Heart right ventricle (tissue), 16 donors: ENCODE results near the gene EIF4E2. TPM values are rescaled to one million over a fixed set of nuclear protein-coding genes. Genes with fewer than 3 reads are reported as not detected.

ENCODE experiments used
- ATAC-seq, 8 donors: fragments of 200-7000 bp; cut with Tn5 transposase; one replicate each; pipeline ENCODE4 v1.9.1; 2020; ENCODE audit warnings: mild to moderate bottlenecking in 8 of 8, moderate library complexity in 8 of 8, moderate number of reproducible peaks in 1 of 8
- DNase-seq, 2 donors: peaks; one replicate each; pipeline ENCODE4 v3.0.0-alpha.2; 2020
- H3K27ac ChIP-seq, 10 donors: fragments of 200-600 bp; sonication (generic) in 2 of 10; one replicate each; pipeline versions ENCODE4 v1.5.0 to v1.8.0; 2020 to 2022; ENCODE audit warnings: mild to moderate bottlenecking in 3 of 10
- H3K27me3 ChIP-seq, 7 donors: fragments of 200-600 bp; one replicate each; pipeline ENCODE4 v1.8.0; 2021 to 2022; ENCODE audit warnings: mild to moderate bottlenecking in 2 of 7
- H3K36me3 ChIP-seq, 9 donors: fragments of 200-600 bp; sonication (generic) in 1 of 9; one replicate each; pipeline versions ENCODE4 v1.5.0 to v1.8.0; 2020 to 2022; ENCODE audit warnings: mild to moderate bottlenecking in 2 of 9
- H3K4me1 ChIP-seq, 9 donors: fragments of 200-600 bp; sonication (generic) in 1 of 9; one replicate each; pipeline versions ENCODE4 v1.5.0 to v1.8.0; 2020 to 2022; ENCODE audit warnings: mild to moderate bottlenecking in 4 of 9
- H3K4me3 ChIP-seq, 10 donors: fragments of 200-600 bp; sonication (generic) in 2 of 10; one replicate each; pipeline versions ENCODE4 v1.5.0 to v1.8.0; 2020 to 2022; ENCODE audit warnings: mild to moderate bottlenecking in 7 of 10, moderate library complexity in 2 of 10
- H3K9me3 ChIP-seq, 11 donors: fragments of 200-600 bp in 10 of 11; sonication (generic) in 2 of 11; one replicate each; pipeline versions ENCODE4 v1.5.0 to v1.8.0; 2013 to 2022; ENCODE audit warnings: mild to moderate bottlenecking in 2 of 11, control low read depth in 1 of 11, moderate library complexity in 1 of 11
- WGBS, 2 donors: extraction: QIAGEN DNeasy Blood & Tissue Kit; methylation state at CpG; one replicate each; pipeline ENCODE4 v1.1.7; 2013; ENCODE audit warnings: inconsistent platforms in 1 of 2; 5-methylcytosine and 5-hydroxymethylcytosine counted together
- intact Hi-C, 10 donors: fragments of 100-400 bp; cut with DNase I; formaldehyde crosslinking; loops; one replicate each; pipeline versions ENCODE4 v1.11.1 to v1.14.2; 2022
- polyA plus RNA-seq, 2 donors: library from polyadenylated mRNA; stranded (reverse); fragments of 200-250 nt; gene quantifications; one replicate each; pipeline ENCODE4 v1.2.3, GENCODE V29; 2013
- total RNA-seq, 10 donors: library from RNA; stranded (reverse); fragmentation: NEBNext Ultra II Directional in 3 of 10; extraction: Animal tissue kit (Norgen Biotek cat#: 25700) in 3 of 10; gene quantifications; one replicate each; pipeline versions ENCODE4 v1.2.1 to v1.2.4, GENCODE V29; 2021 to 2023
- TF ChIP-seq, protein P1 (sequence below), 9 donors: fragments of 200-600 bp; sonication (generic) in 2 of 9; IDR thresholded peaks; one replicate each; pipeline versions ENCODE4 v1.5.0 to v1.8.0; 2021 to 2022; ENCODE audit warnings: antibody characterized with exemption in 9 of 9, mild to moderate bottlenecking in 5 of 9, moderate library complexity in 1 of 9
- donor health status: Arrhythmogenic right ventricular cardiomyopathy.
- donor health status: ischemic (EF 13 %, LVEDD 7.1; RV severe dilation, severe dysfunction).
- donor health status: healthy with polysubstance abuse.
- donor health status: DM: no; HTN: yes; CAD: no.
- donor health status: DM: no; HTN: no; CAD: no.
- donor health status: ischemic (EF 25% LVEDD 6.9; RV normal size, moderate dysfunction).
- donor health status: ischemic (EF 25% LVEDD 5.7; RV mildly dilated, moderate dysfunction).
- donor health status: healthy.
- donor health status: DM: yes; HTN: yes; CAD: no.
- donor health status: Ischemic cardiomyopathy.
- donor health status: ischemic (EF 35%, LVEDD 5.7; RV mildly dilated, moderate dysfunction).
- donor health status: nonischemic (EF 11% LVEDD 7.7; RV severe dilation, severe dysfunction).
- donor health status: DM: yes; HTN: yes; CAD: no.
- donor health status: PGD.
- donor health status: ischemic (EF 29% LVEDD 5.4; RV normal size, mild dysfunction).
- donor health status: nonischemic (EF 23%, LVEDD 6.1; RV moderate dilation, normal function).

EIF4E2 gene
- total and polyA plus RNA-seq, 12 donors, result 30.3 to 58.1 (median 40.2) TPM

DNA sequence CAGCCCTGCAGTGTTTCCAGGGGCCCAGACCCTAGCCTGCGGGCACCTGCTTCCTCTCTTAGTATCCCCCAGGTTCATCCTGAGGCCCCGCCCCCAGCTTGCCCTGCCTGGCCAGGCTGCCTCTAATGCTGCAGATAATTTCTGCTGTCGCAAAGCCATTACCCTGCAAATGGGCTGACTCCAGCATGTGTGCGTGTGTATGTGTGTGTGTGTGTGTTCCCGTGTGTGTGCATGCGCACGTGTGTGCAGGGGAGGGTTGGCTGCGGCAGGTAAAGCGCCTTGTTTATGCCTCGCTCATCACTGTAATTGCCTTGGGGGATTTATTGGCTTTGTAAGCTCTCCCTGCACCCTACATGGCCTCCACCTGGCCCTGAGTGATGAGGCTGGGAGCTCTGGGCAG lies 37.9 kb upstream of the EIF4E2 start:
- Histone ChIP-seq H3K4me3 (no peak overlapping the region), H3K27ac (no peak overlapping the region), H3K36me3 (no peaks in the 10 kb centered on the region), H3K27me3 (peaks cover 0 to 28% (median 7%) of the 10 kb centered on the region in 7 donors), H3K9me3 (no peaks in the 10 kb centered on the region), H3K4me1 (peaks cover 0 to 3% (median 0%) of the 10 kb centered on the region in 9 donors)
- TF ChIP-seq, protein P1, sequence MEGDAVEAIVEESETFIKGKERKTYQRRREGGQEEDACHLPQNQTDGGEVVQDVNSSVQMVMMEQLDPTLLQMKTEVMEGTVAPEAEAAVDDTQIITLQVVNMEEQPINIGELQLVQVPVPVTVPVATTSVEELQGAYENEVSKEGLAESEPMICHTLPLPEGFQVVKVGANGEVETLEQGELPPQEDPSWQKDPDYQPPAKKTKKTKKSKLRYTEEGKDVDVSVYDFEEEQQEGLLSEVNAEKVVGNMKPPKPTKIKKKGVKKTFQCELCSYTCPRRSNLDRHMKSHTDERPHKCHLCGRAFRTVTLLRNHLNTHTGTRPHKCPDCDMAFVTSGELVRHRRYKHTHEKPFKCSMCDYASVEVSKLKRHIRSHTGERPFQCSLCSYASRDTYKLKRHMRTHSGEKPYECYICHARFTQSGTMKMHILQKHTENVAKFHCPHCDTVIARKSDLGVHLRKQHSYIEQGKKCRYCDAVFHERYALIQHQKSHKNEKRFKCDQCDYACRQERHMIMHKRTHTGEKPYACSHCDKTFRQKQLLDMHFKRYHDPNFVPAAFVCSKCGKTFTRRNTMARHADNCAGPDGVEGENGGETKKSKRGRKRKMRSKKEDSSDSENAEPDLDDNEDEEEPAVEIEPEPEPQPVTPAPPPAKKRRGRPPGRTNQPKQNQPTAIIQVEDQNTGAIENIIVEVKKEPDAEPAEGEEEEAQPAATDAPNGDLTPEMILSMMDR (IDR thresholded peaks at IDR 0.05), result no peak
- no peak for ATAC-seq
- whole genome bisulfite sequencing, 2 donors, result 86% methylated on average over 10 of the region's 10 CpGs
- no peak for DNase-seq
- intact Hi-C loops, result loop anchor here in 1 of 10 donors (5.0 kb wide), 1 partner anchor 55 kb away; the partner anchor contains the start of gene ALPI

DNA sequence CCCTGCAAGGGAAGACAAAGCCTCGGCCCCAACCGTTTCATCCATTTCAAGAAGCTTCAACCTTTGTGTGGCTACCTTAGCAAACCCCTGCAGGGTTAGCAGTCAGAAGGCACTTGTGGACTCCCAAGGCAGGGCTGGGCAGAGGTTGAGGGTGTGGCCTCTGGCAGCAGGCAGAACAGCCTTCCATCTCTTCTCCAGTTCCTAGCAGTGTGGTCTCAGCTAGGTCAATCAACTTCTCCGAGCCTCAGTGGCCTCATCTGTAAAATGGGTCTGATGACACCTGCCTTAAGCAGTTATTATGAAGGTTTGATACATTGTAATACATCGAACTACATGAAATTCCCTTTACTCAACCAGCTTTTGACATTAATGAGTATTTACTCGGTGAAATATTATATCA lies 37.1 kb upstream of the EIF4E2 start:
- Histone ChIP-seq H3K36me3 (no peaks in the 10 kb centered on the region), H3K4me1 (peaks cover 0 to 3% (median 0%) of the 10 kb centered on the region in 9 donors), H3K4me3 (no peak overlapping the region), H3K27me3 (peaks cover 0 to 35% (median 14%) of the 10 kb centered on the region in 7 donors), H3K9me3 (no peaks in the 10 kb centered on the region), H3K27ac (no peak overlapping the region)
- ATAC-seq, result no peak
- TF ChIP-seq, protein P1 (IDR thresholded peaks at IDR 0.05), result no peak
- 75 to 87% methylated on average over 5 of the region's 5 CpGs for WGBS, 2 donors
- intact Hi-C loops, result loop anchor here in 1 of 10 donors (5.0 kb wide), 1 partner anchor 56 kb away; the partner anchor contains the start of gene ALPI
- no peak for DNase-seq

DNA sequence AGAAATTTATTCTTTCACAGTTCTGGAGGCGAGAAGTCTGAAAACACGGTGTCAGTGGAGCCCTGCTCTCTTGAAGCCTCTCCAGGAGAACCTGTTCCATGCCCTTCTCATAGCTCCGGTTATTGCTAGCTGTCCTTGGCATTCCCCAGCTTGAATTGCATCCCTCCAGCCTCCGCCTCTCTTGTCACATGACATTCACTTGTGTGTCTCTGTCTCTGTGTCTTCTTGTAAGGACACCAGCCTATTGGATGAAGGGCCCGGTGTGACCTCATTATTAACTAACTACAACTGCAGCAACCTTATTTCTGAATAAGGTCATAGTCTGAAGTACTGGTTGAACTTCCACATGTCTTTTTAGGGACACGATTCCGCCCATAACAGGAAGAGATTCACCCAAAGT lies 34.9 kb upstream of the EIF4E2 start:
- TF ChIP-seq, protein P1 (IDR thresholded peaks at IDR 0.05), result no peak
- no peak for ATAC-seq
- intact Hi-C loops, result no loop called here
- H3K4me3 ChIP-seq, result no peak overlapping the region
- no peaks in the 10 kb centered on the region for H3K9me3 ChIP-seq
- H3K36me3 ChIP-seq, result no peaks in the 10 kb centered on the region
- peaks cover 0 to 56% (median 31%) of the 10 kb centered on the region in 7 donors for H3K27me3 ChIP-seq
- WGBS, 2 donors, result 89 to 92% methylated on average over 7 of the region's 7 CpGs
- no peak overlapping the region for H3K27ac ChIP-seq
- H3K4me1 ChIP-seq, result peaks cover 0 to 3% (median 0%) of the 10 kb centered on the region in 9 donors
- no peak for DNase-seq

DNA sequence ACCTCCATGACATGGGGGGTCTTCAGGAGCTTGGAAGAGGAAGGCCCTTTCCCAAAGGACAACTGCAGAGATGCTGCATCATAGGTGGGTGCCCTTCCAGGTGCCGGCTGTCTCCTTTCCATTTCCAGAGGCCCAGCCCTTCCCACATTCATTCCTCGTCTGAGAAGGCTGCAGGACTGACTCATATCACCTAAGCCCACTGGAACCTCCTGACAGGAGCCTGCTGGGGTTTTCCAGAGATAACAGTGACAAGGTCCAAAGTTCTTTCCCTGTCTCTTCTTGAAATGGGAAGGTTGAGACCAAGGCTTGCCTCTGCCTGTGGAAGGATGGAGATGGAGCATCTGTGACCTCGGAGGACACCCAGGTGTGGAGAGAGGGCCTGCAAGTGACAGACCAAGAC lies 33.9 kb upstream of the EIF4E2 start:
- 86 to 92% methylated on average over 3 of the region's 3 CpGs for WGBS, 2 donors
- intact Hi-C loops, result no loop called here
- H3K9me3 ChIP-seq, result no peaks in the 10 kb centered on the region
- ATAC-seq (no peak), DNase-seq (no peak)
- TF ChIP-seq, protein P1 (IDR thresholded peaks at IDR 0.05), result no peak
- no peak overlapping the region for H3K27ac ChIP-seq
- H3K27me3 ChIP-seq, result peaks cover under 1 to 65% (median 40%) of the 10 kb centered on the region in 7 donors
- H3K4me3 ChIP-seq, result no peak overlapping the region
- H3K36me3 ChIP-seq, result no peaks in the 10 kb centered on the region
- H3K4me1 ChIP-seq, result peaks cover 0 to 3% (median 0%) of the 10 kb centered on the region in 9 donors
